M059J (cell line): ENCODE data around the gene TEX35. TPM values are rescaled to one million over a fixed set of nuclear protein-coding genes. Genes with fewer than 3 reads are reported as not detected.

Source experiments
- DNase-seq: peaks from one replicate; pipeline ENCODE4 v3.0.0-alpha.2; 2012; ENCODE audit warnings: low read depth
- total RNA-seq: library from RNA; depleted of rRNA; stranded (reverse); fragments of >200 nt; shearing (Covaris generic); gene quantifications from 2 replicates; pipeline ENCODE4 v1.2.3, GENCODE V29; 2014; rRNA removed

TEX35 gene
- total RNA-seq, result not detected in 2 replicates

DNA sequence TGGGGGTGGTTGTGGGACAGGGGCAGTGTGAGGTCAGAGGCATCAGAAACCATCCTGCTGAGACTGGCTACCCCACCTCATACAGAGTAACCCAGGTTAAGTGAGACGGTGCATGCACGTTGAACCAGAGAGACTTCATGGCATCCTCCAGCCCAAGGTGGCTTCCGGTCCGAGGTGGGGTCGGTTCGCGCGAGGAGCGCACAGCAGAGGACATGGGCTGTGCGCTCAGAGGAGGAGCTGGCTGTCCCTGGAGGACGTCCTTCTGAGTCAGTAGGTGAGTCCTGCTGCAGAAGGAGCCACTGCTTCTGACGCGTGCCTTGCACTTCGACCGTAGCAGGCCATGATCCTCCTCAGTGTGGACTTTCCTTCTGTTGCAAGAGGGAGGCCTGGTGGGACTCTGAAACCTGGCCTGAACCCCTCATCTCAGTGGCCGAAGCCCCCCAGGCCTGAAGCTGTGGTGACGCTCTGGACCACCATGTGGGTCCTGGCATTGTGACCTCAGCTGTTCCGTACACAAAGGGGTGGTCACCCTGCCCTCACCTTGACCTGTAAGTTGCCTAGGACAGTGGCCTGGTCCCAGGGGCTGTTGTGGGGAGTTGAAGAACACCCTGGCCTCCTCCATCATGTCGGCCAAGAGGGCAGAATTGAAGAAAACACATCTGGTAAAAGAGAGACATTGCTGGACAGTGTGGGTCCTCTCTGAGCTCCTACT lies at the start of gene TEX35:
Gene TEX35 (plus strand): TSS at position 544 of the 712 bp plus-strand sequence. CDS start 80 bp downstream, at position 624.
- DNase-seq, result no peak

DNA sequence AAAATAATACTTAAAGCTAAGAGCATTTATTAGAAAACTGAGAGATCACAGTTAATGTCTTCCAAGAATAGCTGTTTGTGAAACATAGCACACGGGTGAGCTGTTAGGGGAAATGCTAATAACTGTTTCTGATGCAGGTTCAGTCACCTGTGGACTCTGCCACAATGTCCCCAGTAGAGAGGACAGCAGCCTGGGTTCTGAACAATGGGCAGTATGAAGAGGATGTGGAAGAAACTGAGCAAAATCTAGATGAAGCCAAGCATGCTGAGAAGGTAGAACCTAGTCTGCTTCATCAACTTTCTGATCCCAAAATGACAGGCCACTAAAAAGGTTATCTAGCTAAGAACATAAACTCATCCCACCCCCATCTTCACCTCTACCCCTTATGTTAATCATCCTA lies 48.8 kb upstream of the TEX35 start:
- DNase-seq, result no peak

- peak; percentile 25 for DNase-seq
Measured at GRCh38 chr1:178464566-178464965, 48.3 kb upstream of the TEX35 start.

- peak; percentile 66 for DNase-seq
Measured at GRCh38 chr1:178465011-178465410, 47.9 kb upstream of the TEX35 start.

GRCh38 chr1:178467837-178468236 lies 45.1 kb upstream of the TEX35 start:
- DNase-seq, result no peak

DNA sequence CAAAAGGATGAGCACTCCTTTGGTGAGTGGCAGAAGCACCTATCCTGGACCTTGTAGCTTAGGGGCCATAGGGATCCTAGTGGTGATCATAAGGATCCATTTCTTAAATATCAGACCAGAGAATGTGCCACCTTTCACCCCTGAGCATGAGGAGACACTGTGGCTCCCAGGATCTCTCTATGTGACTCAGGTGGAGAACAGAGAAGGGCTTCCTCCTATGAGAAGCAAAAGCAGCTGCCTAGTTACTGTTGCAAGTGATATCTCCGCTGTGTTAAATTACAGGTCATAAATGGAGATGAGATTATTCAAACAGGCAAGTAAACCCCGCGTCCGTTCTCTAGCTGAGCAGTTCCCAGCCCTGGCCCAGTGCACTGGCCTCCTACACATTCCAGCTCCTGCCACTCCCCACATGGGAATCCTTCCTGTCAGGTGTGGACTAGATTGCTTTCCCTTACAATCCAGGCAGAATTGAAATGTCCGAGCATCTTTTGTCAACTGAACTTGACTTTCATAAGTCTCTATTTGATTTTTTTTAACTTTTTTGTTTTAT lies 42.4 kb upstream of the TEX35 start:
- no peak for DNase-seq

- no peak for DNase-seq
Measured at GRCh38 chr1:178472531-178472930, 40.4 kb upstream of the TEX35 start.

GRCh38 chr1:178477373-178477772 lies 35.5 kb upstream of the TEX35 start:
- no peak for DNase-seq

GRCh38 chr1:178477841-178478240 lies 35.1 kb upstream of the TEX35 start:
- DNase-seq, result no peak

DNA sequence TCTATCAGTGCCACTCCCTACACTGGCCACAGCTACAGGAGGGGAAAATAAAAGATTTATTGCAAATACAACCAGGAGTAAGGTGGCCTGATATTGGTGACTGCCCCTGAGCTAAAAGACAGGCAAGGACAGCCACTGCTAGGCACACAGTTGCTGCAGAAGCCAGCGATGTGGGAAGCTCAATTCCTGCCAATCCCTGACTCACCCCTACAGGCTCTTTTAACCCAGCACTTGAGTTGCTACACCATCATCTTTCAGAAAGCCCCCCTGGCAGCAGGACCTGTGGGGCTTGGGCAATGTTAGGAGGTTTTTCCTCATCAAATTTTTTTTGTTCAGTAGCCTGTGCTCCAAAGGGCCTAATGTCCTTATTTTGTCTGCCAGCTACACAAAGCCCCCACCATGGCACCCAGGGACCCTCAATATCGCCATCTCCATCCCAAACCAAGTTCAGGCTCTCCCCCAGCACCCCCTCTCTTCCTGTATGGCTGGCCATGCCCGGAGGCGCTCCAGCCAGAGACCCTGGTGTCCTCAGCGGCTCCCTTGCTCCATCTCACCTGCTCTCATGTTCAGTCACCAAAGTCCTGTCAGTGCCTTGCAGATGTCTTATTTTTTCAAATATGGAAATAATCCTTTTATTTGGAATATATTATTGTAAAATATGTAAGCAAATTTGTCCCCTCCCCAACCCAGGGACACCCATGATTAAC lies 29.5 kb upstream of the TEX35 start:
- no peak for DNase-seq

- no peak for DNase-seq
Measured at GRCh38 chr1:178484698-178485225, 28.1 kb upstream of the TEX35 start.

DNA sequence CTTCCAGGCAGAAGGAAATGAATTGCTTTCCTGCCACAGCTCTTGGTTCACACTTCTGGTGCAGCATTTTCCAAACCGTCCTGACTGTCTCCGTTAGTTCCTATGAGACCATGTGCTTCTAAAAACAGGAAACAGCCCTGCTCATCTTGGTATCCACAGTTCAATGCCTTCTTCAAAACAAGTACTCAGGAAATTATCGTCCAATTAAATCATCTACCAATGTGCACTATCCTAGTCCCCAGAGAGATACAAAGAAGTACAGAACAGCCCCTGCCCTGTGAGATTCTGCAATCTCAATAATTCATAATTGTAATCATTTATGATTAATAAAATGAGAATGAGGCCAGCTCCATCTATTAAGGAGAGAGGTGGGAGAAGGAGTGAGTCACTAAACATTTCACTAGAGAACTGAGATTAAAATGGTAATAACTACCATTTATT lies 27.3 kb upstream of the TEX35 start:
- no peak for DNase-seq

GRCh38 chr1:178486100-178487069 lies 26.5 kb upstream of the TEX35 start:
- no peak for DNase-seq

DNA sequence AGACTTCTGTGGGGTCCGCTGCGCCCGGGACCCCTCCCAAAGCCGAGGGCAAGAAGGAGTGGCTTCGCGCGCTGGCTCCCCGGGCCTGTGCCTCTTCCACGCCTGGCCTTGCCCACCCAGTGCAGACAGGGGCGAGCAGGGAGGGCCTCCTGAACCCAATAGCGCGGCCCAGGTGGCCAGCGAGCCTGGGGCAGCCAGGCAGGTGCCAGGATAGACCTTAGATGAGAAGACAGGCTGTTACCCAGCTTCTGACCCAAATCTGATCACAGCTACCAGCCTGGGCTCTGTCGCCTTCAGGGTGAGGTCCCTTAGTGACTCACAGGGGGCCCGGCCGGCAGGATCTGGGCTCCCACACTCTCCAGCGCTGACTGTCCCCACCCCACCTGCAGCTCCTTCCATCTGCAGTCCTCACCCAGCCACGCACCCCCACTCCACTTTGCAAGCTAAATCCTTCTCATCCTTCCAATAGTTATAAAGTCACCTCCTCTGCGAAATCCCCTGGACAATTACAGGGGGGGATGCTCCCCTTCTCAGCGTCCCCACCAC lies 25.8 kb upstream of the TEX35 start:
- DNase-seq, result no peak

DNA sequence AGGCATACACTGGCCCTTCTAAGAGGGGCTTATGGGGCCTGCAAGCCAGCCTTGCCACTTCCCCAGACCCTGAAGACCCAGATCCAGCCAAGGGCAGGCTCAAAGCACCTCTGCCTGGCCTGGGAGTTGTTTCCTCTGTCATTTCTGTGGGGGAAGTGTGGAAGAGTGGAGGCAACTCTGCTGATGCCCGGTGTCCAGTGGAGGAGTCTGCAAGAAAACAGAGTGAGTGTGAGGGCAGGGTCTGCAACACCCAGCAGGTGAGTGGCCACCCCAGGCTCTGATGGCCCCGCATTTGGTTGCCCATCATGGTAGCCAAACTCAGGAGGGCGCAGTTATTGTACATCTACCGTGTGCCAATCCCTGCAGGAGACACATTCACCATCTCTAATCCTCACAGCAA lies 24.5 kb upstream of the TEX35 start:
- no peak for DNase-seq

GRCh38 chr1:178489399-178489798 lies 23.5 kb upstream of the TEX35 start:
- no peak for DNase-seq

DNA sequence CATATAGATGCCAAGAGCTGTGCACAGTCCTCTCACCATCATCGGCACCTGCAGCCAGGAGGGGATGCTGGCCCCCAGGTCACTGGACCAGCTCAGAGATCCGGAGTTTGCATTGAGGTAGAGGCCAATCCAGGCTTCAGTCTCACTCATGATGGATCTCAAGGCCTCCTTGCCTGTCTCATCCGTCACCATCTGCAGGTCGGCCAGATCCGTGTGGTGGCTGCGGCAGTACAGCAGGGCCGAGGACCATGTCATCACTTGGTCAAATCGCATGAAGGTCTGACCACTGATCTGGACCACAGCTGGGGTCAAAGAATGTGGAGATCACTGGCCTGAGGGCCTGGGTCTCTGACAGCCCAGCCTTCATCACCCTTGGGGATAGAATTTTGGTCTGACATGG lies 22.8 kb upstream of the TEX35 start:
- no peak for DNase-seq

DNA sequence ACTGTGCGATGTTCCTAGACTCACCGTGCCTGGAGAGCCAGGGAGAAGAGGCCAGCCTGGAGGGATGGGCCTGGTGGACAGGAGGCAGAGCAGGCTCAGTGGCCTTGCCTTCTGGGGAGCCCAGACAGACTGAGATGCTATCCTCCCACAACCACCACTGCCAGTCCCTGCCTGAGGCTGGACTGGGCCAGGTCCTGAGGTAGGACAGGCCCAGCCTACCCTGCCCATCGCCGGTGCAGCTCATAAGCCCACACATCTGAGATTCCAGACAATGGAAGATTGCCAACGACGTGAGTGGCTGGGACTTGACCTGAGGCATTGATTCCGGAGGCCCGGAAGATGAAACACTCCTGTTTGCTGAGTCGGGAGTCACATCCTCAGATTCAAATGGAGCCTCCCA lies 21.9 kb upstream of the TEX35 start:
- no peak for DNase-seq

GRCh38 chr1:178491721-178492120 lies 21.2 kb upstream of the TEX35 start:
- DNase-seq, result no peak

DNA sequence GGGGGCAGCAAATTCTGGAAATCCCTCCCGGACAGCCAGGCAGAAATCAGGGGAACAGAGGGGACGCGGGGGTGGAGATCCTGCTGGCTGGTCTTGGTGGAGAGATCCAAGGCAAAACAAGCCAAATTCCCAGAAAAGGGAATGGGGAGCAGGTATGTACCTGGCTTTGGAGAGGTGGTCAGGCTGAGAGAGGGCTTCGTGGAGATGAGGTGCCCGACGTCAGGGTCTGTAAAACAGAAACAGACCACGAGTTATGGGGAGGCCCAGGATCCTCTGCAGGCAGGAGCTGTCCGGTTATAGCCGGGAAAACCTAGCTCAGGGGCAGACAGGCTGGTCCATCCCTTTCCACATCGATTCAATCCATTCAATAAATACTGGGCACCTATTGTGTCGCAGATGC lies 20.6 kb upstream of the TEX35 start:
- no peak for DNase-seq

- no peak for DNase-seq
Measured at GRCh38 chr1:178493301-178493741, 19.6 kb upstream of the TEX35 start.
